AG09309 (cell line): ENCODE data around the gene ZFAND3.

Experiments used
- DNase-seq: peaks from one replicate; pipeline ENCODE4 v3.0.0-alpha.2; 2010; ENCODE audit warnings: low read depth
- H3K4me3 ChIP-seq: 2 replicates; pipeline ENCODE4 v1.5.1; 2011; ENCODE audit warnings: mild to moderate bottlenecking, low read depth, low read length, moderate library complexity; ENCODE audit not compliant: control insufficient read depth
- TF ChIP-seq, protein P1 (sequence below): IDR thresholded peaks from 2 replicates; pipeline ENCODE4 v1.5.1; 2011; ENCODE audit warnings: mild to moderate bottlenecking, low read depth, low read length, inconsistent platforms; ENCODE audit not compliant: insufficient read depth, control insufficient read depth; ENCODE audit errors: missing control alignments

Gene ZFAND3

DNA sequence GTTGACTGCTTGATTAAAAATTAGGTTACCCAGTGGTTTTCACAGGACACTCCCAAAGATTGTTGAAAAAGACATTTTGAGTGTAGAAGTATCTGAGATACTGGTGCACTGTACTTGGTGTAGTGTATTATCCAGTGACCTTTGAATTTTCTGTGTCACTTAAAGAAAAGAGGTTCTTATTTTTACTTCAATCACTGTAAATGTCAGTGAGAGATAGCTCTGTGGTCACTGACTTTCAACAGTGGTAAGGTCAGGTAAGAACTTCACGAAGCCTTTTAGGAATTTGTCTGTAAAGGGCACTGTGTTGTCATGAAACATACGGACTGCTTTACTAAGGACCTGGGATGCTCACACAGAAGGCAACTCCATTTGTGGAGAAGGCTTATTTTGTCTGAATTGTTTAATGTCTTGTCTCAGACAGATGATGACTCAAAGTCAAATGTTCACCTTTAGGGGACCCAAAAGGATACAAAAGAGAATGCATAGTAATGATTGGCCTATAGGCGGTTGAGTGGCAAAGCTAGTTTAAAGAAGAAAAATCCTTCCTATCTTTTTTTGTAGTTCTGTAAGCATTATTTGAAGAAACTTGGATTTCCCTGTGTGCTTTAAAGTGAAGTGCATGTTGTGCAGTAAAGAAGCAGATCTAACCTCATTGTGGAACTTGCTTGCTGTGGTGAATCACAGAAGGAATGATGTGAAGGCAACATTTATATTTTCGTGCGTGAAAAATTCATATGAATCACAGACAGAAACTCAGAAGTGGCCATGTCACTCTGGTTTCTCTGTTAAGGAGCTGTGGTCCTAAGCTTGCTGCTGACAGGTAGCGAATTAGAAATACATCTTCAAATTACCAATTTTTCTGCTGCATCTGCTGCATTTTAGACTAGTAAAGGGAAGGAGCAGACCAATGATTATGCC is 47.3 kb downstream of the ZFAND3 start:
- no peak overlapping the region for H3K4me3 ChIP-seq
- TF ChIP-seq, protein P1, sequence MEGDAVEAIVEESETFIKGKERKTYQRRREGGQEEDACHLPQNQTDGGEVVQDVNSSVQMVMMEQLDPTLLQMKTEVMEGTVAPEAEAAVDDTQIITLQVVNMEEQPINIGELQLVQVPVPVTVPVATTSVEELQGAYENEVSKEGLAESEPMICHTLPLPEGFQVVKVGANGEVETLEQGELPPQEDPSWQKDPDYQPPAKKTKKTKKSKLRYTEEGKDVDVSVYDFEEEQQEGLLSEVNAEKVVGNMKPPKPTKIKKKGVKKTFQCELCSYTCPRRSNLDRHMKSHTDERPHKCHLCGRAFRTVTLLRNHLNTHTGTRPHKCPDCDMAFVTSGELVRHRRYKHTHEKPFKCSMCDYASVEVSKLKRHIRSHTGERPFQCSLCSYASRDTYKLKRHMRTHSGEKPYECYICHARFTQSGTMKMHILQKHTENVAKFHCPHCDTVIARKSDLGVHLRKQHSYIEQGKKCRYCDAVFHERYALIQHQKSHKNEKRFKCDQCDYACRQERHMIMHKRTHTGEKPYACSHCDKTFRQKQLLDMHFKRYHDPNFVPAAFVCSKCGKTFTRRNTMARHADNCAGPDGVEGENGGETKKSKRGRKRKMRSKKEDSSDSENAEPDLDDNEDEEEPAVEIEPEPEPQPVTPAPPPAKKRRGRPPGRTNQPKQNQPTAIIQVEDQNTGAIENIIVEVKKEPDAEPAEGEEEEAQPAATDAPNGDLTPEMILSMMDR: no peak
- no peak for DNase-seq

- TF ChIP-seq, protein P1: no peak
- H3K4me3 ChIP-seq: no peak overlapping the region
- DNase-seq: no peak
These were observed 48.4 kb downstream of the ZFAND3 start for GRCh38 chr6:37867756-37868446.

DNA sequence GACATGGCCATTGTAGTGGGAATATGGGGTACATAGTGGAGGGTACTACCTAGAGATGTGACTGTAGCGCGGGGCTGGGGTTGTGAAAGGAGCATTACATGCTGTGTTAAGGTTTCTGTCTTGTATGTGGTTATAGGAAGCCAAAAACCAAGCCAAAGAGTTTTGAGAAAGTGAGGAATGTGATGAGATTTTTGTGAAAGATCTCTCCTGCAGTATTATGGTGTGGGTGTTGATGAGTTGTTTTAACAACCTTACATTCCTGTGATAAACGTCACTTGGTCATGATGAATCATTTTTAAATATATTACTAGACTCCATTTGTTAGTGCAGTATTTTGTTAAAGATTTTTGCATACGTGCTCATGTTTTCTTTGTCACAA is 48.9 kb downstream of the ZFAND3 start:
- TF ChIP-seq, protein P1: no peak
- H3K4me3 ChIP-seq: no peak overlapping the region
- peak; percentile 54 for DNase-seq

DNA sequence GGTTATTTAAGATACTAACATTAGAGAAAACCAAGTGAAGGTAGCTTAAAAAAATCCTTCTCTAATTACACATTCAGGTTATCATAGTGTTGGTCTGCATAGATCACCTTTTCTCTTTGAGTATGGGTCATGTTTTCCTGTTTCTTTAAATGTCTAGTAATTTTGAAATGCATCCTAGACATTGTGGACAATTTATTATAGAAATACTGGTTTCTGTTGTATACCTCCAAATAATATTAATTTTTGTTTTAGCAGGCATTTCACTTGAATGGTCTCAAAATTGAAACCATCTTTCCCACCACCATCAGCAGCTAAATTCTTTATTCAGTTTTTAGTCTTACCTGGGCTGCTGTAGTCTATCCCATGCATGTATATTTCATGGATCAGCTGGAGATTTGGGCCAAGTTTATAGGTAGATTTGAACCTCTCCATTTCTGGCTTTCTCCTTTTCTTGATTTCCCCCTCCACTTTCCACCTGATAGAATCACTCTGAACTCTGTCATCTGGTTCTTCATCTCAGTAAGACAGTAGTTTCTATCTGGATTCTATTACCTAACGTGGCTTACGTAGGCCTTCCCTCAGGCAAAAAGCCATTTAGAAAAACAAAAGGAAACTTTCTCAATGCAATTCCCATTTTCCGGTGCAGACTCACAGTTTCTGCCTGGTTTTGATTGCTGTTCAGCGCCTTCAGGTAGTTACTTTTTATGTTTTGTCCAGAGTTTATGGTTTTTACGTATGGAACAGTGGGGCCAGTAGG is 52.3 kb downstream of the ZFAND3 start:
- H3K4me3 ChIP-seq: no peak overlapping the region
- TF ChIP-seq, protein P1: no peak
- no peak for DNase-seq

DNA sequence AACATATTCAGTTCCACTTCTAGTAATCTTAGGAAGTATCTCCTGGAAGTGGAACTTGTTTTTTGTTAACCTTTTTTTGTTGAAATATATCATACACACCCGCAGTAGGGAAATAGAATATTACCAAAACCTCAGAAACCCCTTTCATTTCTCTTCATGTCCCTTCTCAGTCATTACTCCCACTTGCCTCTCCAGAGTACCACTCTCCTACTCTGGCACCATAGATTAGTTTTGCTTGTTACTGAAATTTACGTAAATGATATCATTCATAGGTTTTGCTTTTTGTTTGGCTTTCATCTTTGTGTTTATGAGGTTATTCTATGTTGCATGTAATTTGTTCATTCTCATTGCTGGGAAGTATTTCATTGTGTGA is 52.8 kb downstream of the ZFAND3 start:
- no peak for DNase-seq
- TF ChIP-seq, protein P1: no peak
- no peak overlapping the region for H3K4me3 ChIP-seq

- TF ChIP-seq, protein P1: no peak
- no peak for DNase-seq
These were observed 55.2 kb downstream of the ZFAND3 start for GRCh38 chr6:37874726-37875125.

More at GRCh38 chr6:37874726-37875125, 55.2 kb downstream of the ZFAND3 start:
- H3K4me3 ChIP-seq: no peak overlapping the region
